HCT116 (cell line): ENCODE data around the gene ZNF302. TPM values are rescaled to one million over a fixed set of nuclear protein-coding genes. Genes with fewer than 3 reads are reported as not detected.

Source experiments
- ATAC-seq: fragments of 200-7000 bp; cut with Tn5 transposase; 2 replicates; pipeline ENCODE4 v1.9.1; 2020; ENCODE audit warnings: mild to moderate bottlenecking, moderate library complexity
- BruUV-seq: library from RNA; stranded (reverse); fragments of 400-500 nt; replicated peaks from 2 replicates; lab custom pipeline; 2021; lab: Mats Ljungman, UMichigan
- CTCF ChIA-PET: fragments of 300-600 bp; sonication (Branson Sonifier 250); formaldehyde crosslinking; loops from one replicate; lab custom pipeline; 2021; ENCODE audit warnings: antibody characterized with exemption; lab: Charles Lee
- POLR2A ChIA-PET: fragments of 300-600, 350-600 bp; sonication (Branson Sonifier 250); formaldehyde crosslinking; loops from one replicate; lab custom pipeline; 2021; ENCODE audit warnings: antibody characterized with exemption; lab: Charles Lee
- RAD21 ChIA-PET, 2 experiments: fragments of 300-600 bp; sonication (Branson Sonifier 250); formaldehyde crosslinking; loops; one replicate each; lab custom pipeline; 2023; ENCODE audit warnings: low total read pairs in 2 of 2; ENCODE audit not compliant: uncharacterized antibody in 2 of 2, unreplicated experiment in 2 of 2, low non-redundant PET in 1 of 2; lab: Charles Lee
- DNase-seq: peaks from one replicate; pipeline ENCODE4 v3.0.0-alpha.2; 2010; ENCODE audit warnings: low read depth, low spot score
- H2AFZ ChIP-seq: fragments of 200-600 bp; shearing (Covaris generic), sonication (generic); 2 replicates; pipeline ENCODE4 v1.6.1; 2017; ENCODE audit warnings: low read depth, mixed run types, mixed read lengths, antibody characterized with exemption, low read length; ENCODE audit not compliant: poor library complexity, severe bottlenecking
- H3K27ac ChIP-seq: 2 replicates; pipeline ENCODE4 v1.5.1; 2012; ENCODE audit warnings: low read depth, low read length
- H3K27me3 ChIP-seq: fragments of 200-600 bp; sonication (generic); 2 replicates; pipeline ENCODE4 v1.6.1; 2016; ENCODE audit warnings: mixed run types, low read length, mixed read lengths; ENCODE audit not compliant: insufficient read depth
- H3K36me3 ChIP-seq, 2 experiments: fragments of 200-500 bp in 1 of 2; fragments of 200-600 bp in 1 of 2; sonication (Bioruptor generic) in 1 of 2; sonication (generic) in 1 of 2; 2 replicates each; pipeline versions ENCODE4 v1.5.1 to v1.6.1; 2014 to 2016; ENCODE audit warnings: low read length in 2 of 2, inconsistent platforms in 1 of 2, mixed read lengths in 1 of 2, mixed run types in 1 of 2; ENCODE audit not compliant: insufficient read depth in 2 of 2, control insufficient read depth in 1 of 2
- H3K4me1 ChIP-seq, 2 experiments: fragments of 200-600 bp in 1 of 2; sonication (generic) in 1 of 2; 2 replicates each; pipeline versions ENCODE4 v1.5.1 to v1.6.1; 2012 to 2017; ENCODE audit warnings: low read length in 2 of 2, inconsistent platforms in 1 of 2, mild to moderate bottlenecking in 1 of 2, mixed read lengths in 1 of 2, mixed run types in 1 of 2, moderate library complexity in 1 of 2; ENCODE audit not compliant: insufficient read depth in 2 of 2, control insufficient read depth in 1 of 2
- H3K4me2 ChIP-seq: fragments of 200-600 bp; sonication (generic); 2 replicates; pipeline ENCODE4 v1.6.1; 2017; ENCODE audit warnings: mixed run types, low read length, mixed read lengths
- H3K4me3 ChIP-seq, 2 experiments: fragments of 200-600 bp in 1 of 2; sonication (generic) in 1 of 2; replicated peaks in 1 of 2; 2 replicates each; pipeline ENCODE4 v1.5.1; 2011 to 2016; ENCODE audit warnings: low read length in 2 of 2, control low read depth in 1 of 2, low read depth in 1 of 2, mild to moderate bottlenecking in 1 of 2, mixed read lengths in 1 of 2, mixed run types in 1 of 2
- H3K79me2 ChIP-seq: fragments of 200-600 bp; sonication (generic); 2 replicates; pipeline ENCODE4 v1.6.1; 2017; ENCODE audit warnings: mild to moderate bottlenecking, mixed run types, low read length, moderate library complexity, mixed read lengths; ENCODE audit not compliant: insufficient read depth
- H3K9ac ChIP-seq: fragments of 200-600 bp; sonication (generic); 2 replicates; pipeline ENCODE4 v1.6.1; 2016; ENCODE audit warnings: low read length, mixed read lengths
- H3K9me2 ChIP-seq: fragments of 200-600 bp; sonication (generic), shearing (Covaris generic); 2 replicates; pipeline ENCODE4 v1.6.1; 2017; ENCODE audit warnings: mixed run types, mild to moderate bottlenecking, moderate library complexity; ENCODE audit not compliant: insufficient read depth
- H3K9me3 ChIP-seq, 2 experiments: fragments of 200-500 bp in 1 of 2; fragments of 200-600 bp in 1 of 2; sonication (Bioruptor generic) in 1 of 2; sonication (generic) in 1 of 2; 2 replicates each; pipeline ENCODE4 v1.6.1; 2014 to 2017; ENCODE audit warnings: low read length in 2 of 2, mixed read lengths in 2 of 2, inconsistent platforms in 1 of 2, low read depth in 1 of 2, mild to moderate bottlenecking in 1 of 2, mixed run types in 1 of 2, moderate library complexity in 1 of 2; ENCODE audit not compliant: control insufficient read depth in 1 of 2, insufficient read depth in 1 of 2
- H4K20me1 ChIP-seq: fragments of 200-600 bp; sonication (generic), shearing (Covaris generic); 2 replicates; pipeline ENCODE4 v1.6.1; 2017; ENCODE audit warnings: mixed run types, mild to moderate bottlenecking, moderate library complexity; ENCODE audit not compliant: insufficient read depth
- ATF3 ChIP-seq: IDR thresholded peaks from 2 replicates; pipeline ENCODE4 v1.6.1; 2012
- CBX3 ChIP-seq: IDR thresholded peaks from 2 replicates; pipeline ENCODE4 v1.6.1; 2012; ENCODE audit warnings: low read depth
- CEBPB ChIP-seq: IDR thresholded peaks from 2 replicates; pipeline ENCODE4 v1.6.1; 2012; ENCODE audit warnings: low read depth
- EGR1 ChIP-seq: IDR thresholded peaks from 2 replicates; pipeline ENCODE4 v1.6.1; 2012; ENCODE audit warnings: low read depth
- ELF1 ChIP-seq: IDR thresholded peaks from 2 replicates; pipeline ENCODE4 v1.6.1; 2012; ENCODE audit warnings: low read depth, borderline replicate concordance
- EZH2phosphoT487 ChIP-seq: fragments of 200-600 bp; IDR thresholded peaks from 2 replicates; pipeline ENCODE4 v1.6.1; 2018; ENCODE audit warnings: antibody characterized with exemption, borderline replicate concordance
- FOSL1 ChIP-seq: IDR thresholded peaks from 2 replicates; pipeline ENCODE4 v1.6.1; 2012; ENCODE audit warnings: low read depth
- POLR2A ChIP-seq: IDR thresholded peaks from 2 replicates; pipeline ENCODE4 v1.7.0; 2011; ENCODE audit warnings: borderline replicate concordance; ENCODE audit not compliant: insufficient read depth, insufficient read length; ENCODE audit errors: extremely low read depth
- RAD21 ChIP-seq: IDR thresholded peaks from 2 replicates; pipeline ENCODE4 v1.6.1; 2012; ENCODE audit warnings: low read depth, mild to moderate bottlenecking
- SIN3A ChIP-seq: IDR thresholded peaks from 2 replicates; pipeline ENCODE4 v1.6.1; 2012; ENCODE audit warnings: low read depth
- SP1 ChIP-seq: IDR thresholded peaks from 2 replicates; pipeline ENCODE4 v1.6.1; 2012; ENCODE audit warnings: low read depth
- SRF ChIP-seq: IDR thresholded peaks from 2 replicates; pipeline ENCODE4 v1.6.1; 2012; ENCODE audit warnings: low read depth
- YY1 ChIP-seq: IDR thresholded peaks from 2 replicates; pipeline ENCODE4 v1.6.1; 2011; ENCODE audit warnings: low read length, low read depth, moderate library complexity, mild to moderate bottlenecking; ENCODE audit not compliant: insufficient replicate concordance; ENCODE audit errors: extremely low read depth
- ZNF274 ChIP-seq: fragments of 200-500 bp; sonication (Bioruptor generic); IDR thresholded peaks from 2 replicates; pipeline ENCODE4 v1.6.1; 2014; ENCODE audit warnings: mild to moderate bottlenecking, low read depth, low read length, inconsistent platforms
- intact Hi-C: fragments of 100-400 bp; cut with micrococcal nuclease; formaldehyde crosslinking; loops from 2 replicates; pipeline ENCODE4 v1.10.0; 2022
- total RNA-seq: library from RNA; stranded (reverse); gene quantifications from one replicate; pipeline ENCODE4 v1.2.1, GENCODE V29; 2021; ENCODE audit not compliant: unreplicated experiment

The ZNF302 gene
- total RNA-seq, 1 experiment from 2014 or later: 9.9 TPM

- no TSS peak for BruUV-seq
- no peaks in the 10 kb centered on the region for H3K79me2 ChIP-seq
- TF ChIP-seq FOSL1 (no peak), CBX3 (no peak), ELF1 (no peak), ZNF274 (no peak), POLR2A (no peak), RAD21 (no peak), SP1 (no peak), ATF3 (no peak), EGR1 (no peak), EZH2phosphoT487 (no peak), SIN3A (no peak)
- TF ChIP-seq, all 23 proteins: peak for 0
- Histone ChIP-seq H2AFZ (no peak overlapping the region), H3K36me3 (no peaks in the 10 kb centered on the region), H4K20me1 (no peaks in the 10 kb centered on the region), H3K4me3 (no peak overlapping the region), H3K9ac (no peak overlapping the region), H3K27me3 (no peaks in the 10 kb centered on the region), H3K4me1 (peaks cover 7 to 15% of the 10 kb centered on the region in 2 experiments), H3K9me3 (no peaks in the 10 kb centered on the region), H3K9me2 (no peaks in the 10 kb centered on the region), H3K27ac (no peak overlapping the region), H3K4me2 (no peak overlapping the region)
- ATAC-seq (no peak), DNase-seq (no peak)
- CTCF ChIA-PET: no interaction called here
- RAD21 ChIA-PET: no interaction called here
- POLR2A ChIA-PET: no interaction called here
- intact Hi-C loops: no loop called here
These were observed 3.9 kb upstream of the ZNF302 start for GRCh38 chr19:34673590-34673989.

- CTCF ChIA-PET: no interaction called here
- intact Hi-C loops: no loop called here
- no TSS peak for BruUV-seq
These were observed 2.2 kb upstream of the ZNF302 start for GRCh38 chr19:34675250-34675649.

More at GRCh38 chr19:34675250-34675649, 2.2 kb upstream of the ZNF302 start:
- H3K9me3 ChIP-seq: no peaks in the 10 kb centered on the region
- RAD21 ChIA-PET: no interaction called here
- no peak for ATAC-seq
- no peaks in the 10 kb centered on the region for H4K20me1 ChIP-seq
- no peak for DNase-seq
- H3K4me1 ChIP-seq: peaks cover 7 to 15% of the 10 kb centered on the region in 2 experiments
- TF ChIP-seq CEBPB: no peak
- TF ChIP-seq ZNF274: no peak
- TF ChIP-seq EGR1: no peak
- no peak for TF ChIP-seq SRF
- no peak for TF ChIP-seq YY1
- H2AFZ ChIP-seq: no peak overlapping the region
- no peaks in the 10 kb centered on the region for H3K9me2 ChIP-seq
- no peak overlapping the region for H3K27ac ChIP-seq
- peaks cover 6 to 15% of the 10 kb centered on the region in 2 experiments; a peak in 3 of 4 replicates for H3K36me3 ChIP-seq
- H3K27me3 ChIP-seq: no peaks in the 10 kb centered on the region
- no peak overlapping the region for H3K4me2 ChIP-seq
- H3K79me2 ChIP-seq: 0 out of 2 replicates have a peak, but pooled peaks cover 4% of the 10 kb centered on the region
- H3K4me3 ChIP-seq: no peak overlapping the region
- POLR2A ChIA-PET: no interaction called here
- H3K9ac ChIP-seq: no peak overlapping the region
